H1 (cell line): ENCODE results near the gene PIGX. TPM values are rescaled to one million over a fixed set of nuclear protein-coding genes. Genes with fewer than 3 reads are reported as not detected.
A peak's percentile ranks its signal among the peaks of the same experiment; 100 is the strongest.

Experiments
- CTCF ChIA-PET: fragments of 300-600 bp; sonication (Branson Sonifier 250); formaldehyde crosslinking; loops from one replicate; lab custom pipeline; 2021; ENCODE audit not compliant: partially characterized antibody; lab: Charles Lee
- POLR2A ChIA-PET: fragments of 300-600 bp; sonication (Branson Sonifier 250); formaldehyde crosslinking; loops from one replicate; lab custom pipeline; 2021; ENCODE audit warnings: inconsistent platforms; ENCODE audit not compliant: partially characterized antibody; lab: Charles Lee
- DNase-seq, 2 experiments: peaks; one replicate each; pipeline versions ENCODE4 v3.0.0 to v3.0.0-alpha.2; 2010 to 2022; ENCODE audit warnings: low spot score in 2 of 2, low read depth in 1 of 2, mixed read lengths in 1 of 2
- FAIRE-seq: peaks from 2 replicates; lab custom pipeline; 2011; peaks lifted over from hg19 to GRCh38; lab: Jason Lieb, UNC
- H2AFZ ChIP-seq: 2 replicates; pipeline ENCODE4 v1.8.1; 2012; ENCODE audit warnings: low read length, inconsistent platforms
- H2AK5ac ChIP-seq: 2 replicates; pipeline ENCODE4 v1.6.1; 2013; ENCODE audit warnings: low read depth, low read length
- H2BK120ac ChIP-seq: replicated peaks from 2 replicates; pipeline ENCODE3; 2013; ENCODE audit warnings: low read depth, low read length, inconsistent platforms
- H2BK12ac ChIP-seq: 2 replicates; pipeline ENCODE4 v1.6.1; 2013; ENCODE audit warnings: low read depth, low read length
- H2BK15ac ChIP-seq: 2 replicates; pipeline ENCODE4 v1.6.1; 2013; ENCODE audit warnings: low read length
- H2BK20ac ChIP-seq: 2 replicates; pipeline ENCODE4 v1.6.1; 2013; ENCODE audit warnings: low read length
- H2BK5ac ChIP-seq: 2 replicates; pipeline ENCODE4 v1.6.1; 2013; ENCODE audit warnings: low read depth, low read length
- H3K14ac ChIP-seq: 2 replicates; pipeline ENCODE4 v1.6.1; 2013; ENCODE audit warnings: inconsistent platforms; ENCODE audit not compliant: insufficient read length
- H3K18ac ChIP-seq: 2 replicates; pipeline ENCODE4 v1.6.1; 2013; ENCODE audit warnings: low read length; ENCODE audit errors: extremely low read depth
- H3K23ac ChIP-seq: 2 replicates; pipeline ENCODE4 v1.6.1; 2013; ENCODE audit warnings: inconsistent platforms; ENCODE audit not compliant: insufficient read length
- H3K23me2 ChIP-seq: 2 replicates; pipeline ENCODE4 v1.6.1; 2013; ENCODE audit warnings: low read depth, low read length
- H3K27ac ChIP-seq: 2 replicates; pipeline ENCODE4 v1.6.1; 2011; ENCODE audit warnings: low read depth, low read length, inconsistent platforms
- H3K27me3 ChIP-seq, 4 experiments: replicated peaks in 1 of 4; 1 replicate in 1 of 4; 2 replicates in 3 of 4; pipeline versions ENCODE4 v1.6.1 to v1.8.1; 2011 to 2013; ENCODE audit warnings: low read length in 3 of 4, mild to moderate bottlenecking in 3 of 4, inconsistent platforms in 2 of 4, mixed read lengths in 2 of 4, moderate library complexity in 1 of 4; ENCODE audit not compliant: control insufficient read depth in 3 of 4, insufficient read depth in 3 of 4; ENCODE audit errors: extremely low read depth in 1 of 4
- H3K36me3 ChIP-seq, 4 experiments: 2 replicates each; pipeline versions ENCODE4 v1.6.1 to v1.8.1; 2011 to 2013; ENCODE audit warnings: mild to moderate bottlenecking in 4 of 4, low read length in 3 of 4, moderate library complexity in 2 of 4, control low read depth in 1 of 4, inconsistent platforms in 1 of 4; ENCODE audit not compliant: insufficient read depth in 4 of 4, control insufficient read depth in 2 of 4
- H3K4ac ChIP-seq: replicated peaks from 2 replicates; pipeline ENCODE3; 2013; ENCODE audit warnings: low read length, low read depth, mixed read lengths, inconsistent platforms; ENCODE audit not compliant: insufficient read length
- H3K4me1 ChIP-seq, 4 experiments: replicated peaks in 1 of 4; 1 replicate in 1 of 4; 2 replicates in 3 of 4; pipeline versions ENCODE4 v1.6.1 to v1.8.1; 2011 to 2013; ENCODE audit warnings: low read length in 3 of 4, inconsistent platforms in 2 of 4, mixed read lengths in 1 of 4; ENCODE audit not compliant: insufficient read depth in 4 of 4, control insufficient read depth in 3 of 4
- H3K4me2 ChIP-seq, 2 experiments: 2 replicates each; pipeline versions ENCODE4 v1.6.1 to v1.8.1; 2011 to 2013; ENCODE audit warnings: low read depth in 2 of 2, low read length in 2 of 2, control low read depth in 1 of 2, inconsistent platforms in 1 of 2, mild to moderate bottlenecking in 1 of 2; ENCODE audit not compliant: insufficient read depth in 1 of 2
- H3K4me3 ChIP-seq, 4 experiments: fragments of 200-600, 300-600 bp in 1 of 4; sonication (generic), shearing (Covaris generic), sonication (Bioruptor Twin) in 1 of 4; 2 replicates each; pipeline versions ENCODE4 v1.5.1 to v1.8.1; 2011 to 2016; ENCODE audit warnings: low read length in 4 of 4, low read depth in 3 of 4, control low read depth in 2 of 4, inconsistent platforms in 2 of 4, mild to moderate bottlenecking in 2 of 4, mixed read lengths in 1 of 4, moderate library complexity in 1 of 4; ENCODE audit not compliant: insufficient read depth in 2 of 4; ENCODE audit errors: extremely low read depth in 1 of 4
- H3K56ac ChIP-seq: replicated peaks from 2 replicates; pipeline ENCODE3; 2013; ENCODE audit warnings: low read depth, mild to moderate bottlenecking, mixed read lengths, low read length, inconsistent platforms; ENCODE audit not compliant: insufficient read length
- H3K79me1 ChIP-seq: 2 replicates; pipeline ENCODE4 v1.6.1; 2013; ENCODE audit warnings: low read depth, low read length, control low read depth
- H3K79me2 ChIP-seq, 2 experiments: 2 replicates each; pipeline versions ENCODE4 v1.6.1 to v1.8.1; 2012 to 2013; ENCODE audit warnings: low read length in 2 of 2, mild to moderate bottlenecking in 2 of 2, inconsistent platforms in 1 of 2; ENCODE audit not compliant: insufficient read depth in 2 of 2, control insufficient read depth in 1 of 2
- H3K9ac ChIP-seq, 4 experiments: replicated peaks in 1 of 4; 1 replicate in 1 of 4; 2 replicates in 3 of 4; pipeline versions ENCODE4 v1.6.1 to v1.8.1; 2011 to 2013; ENCODE audit warnings: low read depth in 3 of 4, low read length in 3 of 4, control low read depth in 2 of 4, mild to moderate bottlenecking in 2 of 4, moderate library complexity in 2 of 4, inconsistent platforms in 1 of 4; ENCODE audit errors: extremely low read depth in 1 of 4
- H3K9me3 ChIP-seq, 2 experiments: 2 replicates each; pipeline versions ENCODE4 v1.6.1 to v1.8.1; 2012 to 2013; ENCODE audit warnings: mild to moderate bottlenecking in 2 of 2, moderate library complexity in 2 of 2, control low read depth in 1 of 2, inconsistent platforms in 1 of 2, low read depth in 1 of 2, low read length in 1 of 2, mixed read lengths in 1 of 2; ENCODE audit not compliant: insufficient read depth in 2 of 2
- H4K20me1 ChIP-seq, 2 experiments: replicated peaks in 1 of 2; 2 replicates each; pipeline versions ENCODE3 to v1.8.1; 2011 to 2013; ENCODE audit warnings: inconsistent platforms in 2 of 2, low read length in 2 of 2, mild to moderate bottlenecking in 1 of 2; ENCODE audit not compliant: insufficient read depth in 2 of 2, control insufficient read depth in 1 of 2
- H4K5ac ChIP-seq: 2 replicates; pipeline ENCODE4 v1.6.1; 2013; ENCODE audit warnings: low read length, low read depth, mixed read lengths, inconsistent platforms; ENCODE audit not compliant: insufficient read length
- H4K8ac ChIP-seq: 2 replicates; pipeline ENCODE4 v1.8.0; 2013; ENCODE audit warnings: mild to moderate bottlenecking, moderate library complexity, low read length, inconsistent platforms; ENCODE audit not compliant: insufficient read depth; ENCODE audit errors: extremely low read depth
- H4K91ac ChIP-seq: replicated peaks from 2 replicates; pipeline ENCODE3; 2013; ENCODE audit warnings: low read length, mixed read lengths, inconsistent platforms; ENCODE audit not compliant: insufficient read length
- BCL11A ChIP-seq, 2 experiments: IDR thresholded peaks; one replicate each; pipeline ENCODE4 v1.6.1; 2011; ENCODE audit warnings: low read depth in 2 of 2, low read length in 2 of 2, mild to moderate bottlenecking in 2 of 2
- RNF2 ChIP-seq: fragments of 200-900, 300-1000 bp; sonication (generic); IDR thresholded peaks from 2 replicates; pipeline ENCODE4 v1.7.1; 2016; ENCODE audit warnings: borderline replicate concordance, low read depth, mild to moderate bottlenecking, antibody characterized with exemption, low read length; ENCODE audit not compliant: poor library complexity, severe bottlenecking; ENCODE audit errors: missing control alignments
- WGBS, 2 experiments: shearing (Covaris generic) in 1 of 2; methylation state at CpG; one replicate each; pipeline versions ENCODE4 v1.1.6 to v1.1.7; 2013 to 2015; ENCODE audit warnings: low lambda C conversion rate in 2 of 2, mixed read lengths in 2 of 2, inconsistent platforms in 1 of 2, low coverage in 1 of 2, missing lambda C conversion rate in 1 of 2; ENCODE audit not compliant: insufficient replicate concordance in 2 of 2, insufficient coverage in 1 of 2, insufficient read length in 1 of 2; ENCODE audit errors: extremely low coverage in 1 of 2, missing lambda C conversion rate in 1 of 2; 5-methylcytosine and 5-hydroxymethylcytosine counted together
- polyA plus RNA-seq, 7 experiments: library from polyadenylated mRNA; depleted of rRNA in 3 of 7; stranded (reverse) in 5 of 7; unstranded in 2 of 7; fragments of >200 nt in 5 of 7; fragments of 200-250 nt in 2 of 7; gene quantifications; 1 replicate in 5 of 7; 2 replicates in 1 of 7; 4 replicates in 1 of 7; pipeline versions ENCODE4 v1.2.1 to v1.2.3, GENCODE V29; 2011 to 2013; ENCODE audit warnings: missing spikeins in 2 of 7, mixed read lengths in 2 of 7
- total RNA-seq: library from RNA; stranded (reverse); fragmentation: NEBNext Ultra II Directional; extraction: Animal tissue kit (Norgen Biotek cat#: 25700); gene quantifications from 2 replicates; pipeline ENCODE4 v1.2.1, GENCODE V29; 2021
- TF ChIP-seq, protein P1 (sequence below): IDR thresholded peaks from 2 replicates; pipeline ENCODE4 v1.6.1; 2012; ENCODE audit warnings: inconsistent platforms

Gene PIGX
- total and polyA plus RNA-seq, 2 of the 8 experiments (the other 6 are each of a cell fraction or from before 2014, with no cell fraction given), result 7.0 to 14.9 TPM

DNA sequence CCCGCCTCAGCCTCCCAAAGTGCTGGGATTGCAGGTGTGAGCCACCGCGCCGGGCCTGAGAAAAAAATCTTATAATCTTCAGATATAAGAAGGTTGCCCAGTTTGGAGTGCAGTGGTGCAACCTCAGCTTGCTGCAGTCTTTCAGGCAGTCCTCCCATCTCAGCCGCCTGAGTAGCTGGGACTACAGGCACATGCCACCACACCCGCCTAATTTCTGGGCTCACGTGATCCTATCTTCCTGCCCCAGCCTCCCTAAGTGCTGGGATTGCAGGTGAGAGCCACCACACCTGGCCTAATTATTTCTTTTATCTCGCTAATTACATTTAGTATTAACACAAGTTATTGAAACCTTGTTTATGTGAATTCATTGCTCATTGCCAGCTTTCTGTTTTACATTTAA lies 41.0 kb downstream of the PIGX start:
- DNase-seq (no peak), FAIRE-seq (no peak)
- no peak overlapping the region for H2BK5ac ChIP-seq
- H3K4me2 ChIP-seq, result no peak overlapping the region
- H2BK20ac ChIP-seq, result no peak overlapping the region
- H4K91ac ChIP-seq, result no peak overlapping the region
- H3K23ac ChIP-seq, result no peak overlapping the region
- H4K8ac ChIP-seq, result no peak overlapping the region
- no peak overlapping the region for H2AFZ ChIP-seq
- H3K9ac ChIP-seq, result no peak overlapping the region
- no peak overlapping the region for H2AK5ac ChIP-seq
- TF ChIP-seq, protein P1, sequence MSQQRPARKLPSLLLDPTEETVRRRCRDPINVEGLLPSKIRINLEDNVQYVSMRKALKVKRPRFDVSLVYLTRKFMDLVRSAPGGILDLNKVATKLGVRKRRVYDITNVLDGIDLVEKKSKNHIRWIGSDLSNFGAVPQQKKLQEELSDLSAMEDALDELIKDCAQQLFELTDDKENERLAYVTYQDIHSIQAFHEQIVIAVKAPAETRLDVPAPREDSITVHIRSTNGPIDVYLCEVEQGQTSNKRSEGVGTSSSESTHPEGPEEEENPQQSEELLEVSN, result 0 out of 2 replicates have a peak, but pooled peaks have one; percentile 31
- TF ChIP-seq BCL11A (IDR thresholded peaks at IDR 0.05; ENCODE audit: low read depth in 2 of 2, low read length in 2 of 2) (no peak), RNF2 (no peak)
- no peaks in the 10 kb centered on the region; a peak in 1 of 7 replicates for H3K27me3 ChIP-seq
- no peak overlapping the region for H3K4ac ChIP-seq
- no peak overlapping the region for H3K14ac ChIP-seq
- peaks cover 14% of the 10 kb centered on the region for H3K79me1 ChIP-seq
- no peak overlapping the region for H3K4me3 ChIP-seq
- H3K9me3 ChIP-seq, result no peaks in the 10 kb centered on the region
- peaks cover 12 to 86% of the 10 kb centered on the region in 2 experiments for H3K79me2 ChIP-seq
- H2BK12ac ChIP-seq, result no peak overlapping the region
- peaks cover 0 to 7% (median 2%) of the 10 kb centered on the region in 4 experiments; a peak in 3 of 8 replicates for H3K36me3 ChIP-seq
- ChIA-PET CTCF (interaction anchor here (0.9 kb wide), 1 partner anchor 237 kb away, joined by 4 read pairs; no protein-coding TSS in a partner anchor), POLR2A (interaction anchor here (4.8 kb wide), 1 partner anchor 13 kb away, joined by 23 read pairs; the partner anchor contains the start of gene PAK2)
- no peak overlapping the region for H3K56ac ChIP-seq
- H4K5ac ChIP-seq, result no peak overlapping the region
- no peak overlapping the region for H3K18ac ChIP-seq
- H3K27ac ChIP-seq, result no peak overlapping the region
- no peak overlapping the region for H2BK15ac ChIP-seq
- WGBS, 2 experiments, result 94% methylated on average over 8 of the region's 8 CpGs; no CpG with 5 or more reads in 1 of the 2 experiments
- H2BK120ac ChIP-seq, result no peak overlapping the region
- H4K20me1 ChIP-seq, result peaks cover 5 to 8% of the 10 kb centered on the region in 2 experiments
- H3K4me1 ChIP-seq, result peaks cover 0 to 13% (median 4%) of the 10 kb centered on the region in 4 experiments; a peak in 5 of 7 replicates
- no peaks in the 10 kb centered on the region for H3K23me2 ChIP-seq
